ENCODE data around the gene CNIH4.

CNIH4 gene

GRCh38 chr1:224359207-224359606 is 2.5 kb downstream of the CNIH4 start:
- Histone ChIP-seq H3F3A (ENCODE audit: control insufficient read depth, insufficient read depth) (no peaks in the 10 kb centered on the region), H3K79me2 (ENCODE audit: control insufficient read depth, low read length) (peaks cover 62% of the 10 kb centered on the region), H3K9me3 (ENCODE audit: control insufficient read depth, insufficient read depth, low read length) (no peaks in the 10 kb centered on the region), H3K27ac (ENCODE audit: low read depth, low read length) (no peak overlapping the region), H4K20me1 (ENCODE audit: control insufficient read depth, insufficient read depth, low read depth, low read length) (no peaks in the 10 kb centered on the region), H3K36me3 (ENCODE audit: control insufficient read depth, low read length) (peaks cover 7% of the 10 kb centered on the region), H3K4me2 (ENCODE audit: low read length) (no peak overlapping the region), H3K27me3 (ENCODE audit: control insufficient read depth, low read length) (no peaks in the 10 kb centered on the region), H3K4me1 (ENCODE audit: control insufficient read depth, low read length) (peaks cover 22% of the 10 kb centered on the region), H3K9me2 (replicated peaks; ENCODE audit: control insufficient read depth, low read length) (no peaks in the 10 kb centered on the region), H3K4me3 (ENCODE audit: low read length) (no peak overlapping the region)
- TF ChIP-seq CTCF (IDR thresholded peaks at IDR 0.05; ENCODE audit: low read depth, low read length, poor library complexity, severe bottlenecking), result no peak
- no peak for TF ChIP-seq EZH2phosphoT487 (IDR thresholded peaks at IDR 0.05; ENCODE audit: borderline replicate concordance, low read length)

- Histone ChIP-seq H3K27me3 (ENCODE audit: control insufficient read depth, low read length) (no peaks in the 10 kb centered on the region), H3K36me3 (ENCODE audit: control insufficient read depth, low read length) (peaks cover 64% of the 10 kb centered on the region), H3K9me2 (replicated peaks; ENCODE audit: control insufficient read depth, low read length) (no peaks in the 10 kb centered on the region), H3K4me2 (ENCODE audit: low read length) (no peak overlapping the region), H3K79me2 (ENCODE audit: control insufficient read depth, low read length) (peaks cover 26% of the 10 kb centered on the region), H3K27ac (ENCODE audit: low read depth, low read length) (no peak overlapping the region), H3K4me3 (ENCODE audit: low read length) (no peak overlapping the region), H4K20me1 (ENCODE audit: control insufficient read depth, insufficient read depth, low read depth, low read length) (no peaks in the 10 kb centered on the region), H3K9me3 (ENCODE audit: control insufficient read depth, insufficient read depth, low read length) (no peaks in the 10 kb centered on the region), H3K4me1 (ENCODE audit: control insufficient read depth, low read length) (peaks cover 25% of the 10 kb centered on the region), H3F3A (ENCODE audit: control insufficient read depth, insufficient read depth) (no peaks in the 10 kb centered on the region)
- TF ChIP-seq CTCF (IDR thresholded peaks at IDR 0.05; ENCODE audit: low read depth, low read length, poor library complexity, severe bottlenecking) (no peak), EZH2phosphoT487 (IDR thresholded peaks at IDR 0.05; ENCODE audit: borderline replicate concordance, low read length) (no peak)
Measured at GRCh38 chr1:224368409-224368808, 11.7 kb downstream of the CNIH4 start.

GRCh38 chr1:224373008-224373590 is 16.4 kb downstream of the CNIH4 start:
- H3K4me2 ChIP-seq (ENCODE audit: low read length), result no peak overlapping the region
- no peaks in the 10 kb centered on the region for H3K9me2 ChIP-seq (replicated peaks; ENCODE audit: control insufficient read depth, low read length)
- H3K4me1 ChIP-seq (ENCODE audit: control insufficient read depth, low read length), result no peaks in the 10 kb centered on the region
- H3F3A ChIP-seq (ENCODE audit: control insufficient read depth, insufficient read depth), result no peaks in the 10 kb centered on the region
- H3K27me3 ChIP-seq (ENCODE audit: control insufficient read depth, low read length), result no peaks in the 10 kb centered on the region
- peaks cover 63% of the 10 kb centered on the region for H3K36me3 ChIP-seq (ENCODE audit: control insufficient read depth, low read length)
- TF ChIP-seq CTCF (IDR thresholded peaks at IDR 0.05; ENCODE audit: low read depth, low read length, poor library complexity, severe bottlenecking), result no peak
- TF ChIP-seq EZH2phosphoT487 (IDR thresholded peaks at IDR 0.05; ENCODE audit: borderline replicate concordance, low read length), result no peak
- no peaks in the 10 kb centered on the region for H4K20me1 ChIP-seq (ENCODE audit: control insufficient read depth, insufficient read depth, low read depth, low read length)
- no peaks in the 10 kb centered on the region for H3K79me2 ChIP-seq (ENCODE audit: control insufficient read depth, low read length)
- no peaks in the 10 kb centered on the region for H3K9me3 ChIP-seq (ENCODE audit: control insufficient read depth, insufficient read depth, low read length)
- no peak overlapping the region for H3K27ac ChIP-seq (ENCODE audit: low read depth, low read length)
- no peak overlapping the region for H3K4me3 ChIP-seq (ENCODE audit: low read length)
